GM23248 (cell line): ENCODE results near the gene STK16.

Experiments used
- EZH2 ChIP-seq: fragments of 200-600 bp; sonication (generic); IDR thresholded peaks from 2 replicates; pipeline ENCODE4 v1.6.1; 2018; ENCODE audit warnings: antibody characterized with exemption, mild to moderate bottlenecking; ENCODE audit not compliant: insufficient read depth, poor library complexity, severe bottlenecking
- EZH2phosphoT487 ChIP-seq: fragments of 200-600 bp; sonication (generic); IDR thresholded peaks from 2 replicates; pipeline ENCODE4 v1.6.1; 2018; ENCODE audit warnings: antibody characterized with exemption, moderate library complexity, mild to moderate bottlenecking, low read depth; ENCODE audit not compliant: insufficient read depth

DNA sequence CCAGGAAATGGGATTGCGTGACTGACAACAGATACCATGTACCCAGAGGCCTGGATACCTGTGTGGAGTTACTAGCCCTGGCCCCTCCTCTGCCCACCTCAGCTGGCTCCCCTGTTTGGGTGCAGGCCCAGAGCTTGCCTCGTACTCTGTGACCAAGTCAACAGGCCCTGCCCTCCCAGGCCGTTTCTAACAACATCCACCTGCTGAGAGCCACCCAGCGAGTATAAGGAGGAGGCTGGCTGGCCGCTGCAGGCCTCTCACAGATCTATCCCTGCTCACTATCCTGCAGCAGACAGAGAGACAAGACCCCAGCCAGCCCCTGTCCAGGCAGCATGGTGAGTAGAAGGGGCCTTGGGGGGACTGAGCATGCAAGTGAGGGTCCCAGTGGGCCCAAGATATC is 21.0 kb downstream of the STK16 start:
- TF ChIP-seq EZH2 (no peak), EZH2phosphoT487 (no peak)
